Lower lobe of right lung (tissue), 2 donors: ENCODE data around the gene ACACB. TPM values are rescaled to one million over a fixed set of nuclear protein-coding genes. Genes with fewer than 3 reads are reported as not detected.

Source experiments
- ATAC-seq, 2 donors: fragments of 200-7000 bp; cut with Tn5 transposase; one replicate each; pipeline ENCODE4 v1.9.1; 2020 to 2022; ENCODE audit warnings: mild to moderate bottlenecking in 2 of 2, moderate library complexity in 2 of 2
- DNase-seq: peaks from one replicate; pipeline ENCODE4 v3.0.0-alpha.2; 2020
- H3K27ac ChIP-seq: fragments of 200-600 bp; one replicate; pipeline ENCODE4 v1.8.0; 2022
- H3K27me3 ChIP-seq: fragments of 200-600 bp; one replicate; pipeline ENCODE4 v1.8.0; 2022; ENCODE audit warnings: low read depth
- H3K36me3 ChIP-seq: fragments of 200-600 bp; one replicate; pipeline ENCODE4 v1.8.0; 2022; ENCODE audit warnings: mild to moderate bottlenecking
- H3K4me1 ChIP-seq: fragments of 200-600 bp; one replicate; pipeline ENCODE4 v1.8.0; 2022
- H3K4me3 ChIP-seq: fragments of 200-600 bp; one replicate; pipeline ENCODE4 v1.8.0; 2022; ENCODE audit warnings: mild to moderate bottlenecking
- H3K9me3 ChIP-seq: fragments of 200-600 bp; one replicate; pipeline ENCODE4 v1.8.0; 2022
- intact Hi-C: fragments of 100-400 bp; cut with DNase I; formaldehyde crosslinking; loops from one replicate; pipeline ENCODE4 v1.11.0; 2022
- total RNA-seq: library from RNA; stranded (reverse); fragmentation: NEBNext Ultra II Directional; extraction: Animal tissue kit (Norgen Biotek cat#: 25700); gene quantifications from one replicate; pipeline ENCODE4 v1.2.1, GENCODE V29; 2021
- TF ChIP-seq, protein P1 (sequence below): fragments of 200-600 bp; IDR thresholded peaks from one replicate; pipeline ENCODE4 v1.8.0; 2022; ENCODE audit warnings: antibody characterized with exemption, mild to moderate bottlenecking
- donor health status: DM: no; HTN: yes; CAD: no; lungs with severe emphysema.

Gene ACACB
- total RNA-seq, 1 donor from 2014 or later: 42.5 TPM

GRCh38 chr12:109296431-109296830 is 180.0 kb downstream of the ACACB start:
- no peak for ATAC-seq
- H3K4me1 ChIP-seq: no peaks in the 10 kb centered on the region
- H3K4me3 ChIP-seq: no peak overlapping the region
- no peaks in the 10 kb centered on the region for H3K36me3 ChIP-seq
- no peaks in the 10 kb centered on the region for H3K9me3 ChIP-seq
- no peak overlapping the region for H3K27ac ChIP-seq
- intact Hi-C loops: no loop called here
- peaks cover 26% of the 10 kb centered on the region for H3K27me3 ChIP-seq
- TF ChIP-seq, protein P1, sequence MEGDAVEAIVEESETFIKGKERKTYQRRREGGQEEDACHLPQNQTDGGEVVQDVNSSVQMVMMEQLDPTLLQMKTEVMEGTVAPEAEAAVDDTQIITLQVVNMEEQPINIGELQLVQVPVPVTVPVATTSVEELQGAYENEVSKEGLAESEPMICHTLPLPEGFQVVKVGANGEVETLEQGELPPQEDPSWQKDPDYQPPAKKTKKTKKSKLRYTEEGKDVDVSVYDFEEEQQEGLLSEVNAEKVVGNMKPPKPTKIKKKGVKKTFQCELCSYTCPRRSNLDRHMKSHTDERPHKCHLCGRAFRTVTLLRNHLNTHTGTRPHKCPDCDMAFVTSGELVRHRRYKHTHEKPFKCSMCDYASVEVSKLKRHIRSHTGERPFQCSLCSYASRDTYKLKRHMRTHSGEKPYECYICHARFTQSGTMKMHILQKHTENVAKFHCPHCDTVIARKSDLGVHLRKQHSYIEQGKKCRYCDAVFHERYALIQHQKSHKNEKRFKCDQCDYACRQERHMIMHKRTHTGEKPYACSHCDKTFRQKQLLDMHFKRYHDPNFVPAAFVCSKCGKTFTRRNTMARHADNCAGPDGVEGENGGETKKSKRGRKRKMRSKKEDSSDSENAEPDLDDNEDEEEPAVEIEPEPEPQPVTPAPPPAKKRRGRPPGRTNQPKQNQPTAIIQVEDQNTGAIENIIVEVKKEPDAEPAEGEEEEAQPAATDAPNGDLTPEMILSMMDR: no peak
- no peak for DNase-seq

DNA sequence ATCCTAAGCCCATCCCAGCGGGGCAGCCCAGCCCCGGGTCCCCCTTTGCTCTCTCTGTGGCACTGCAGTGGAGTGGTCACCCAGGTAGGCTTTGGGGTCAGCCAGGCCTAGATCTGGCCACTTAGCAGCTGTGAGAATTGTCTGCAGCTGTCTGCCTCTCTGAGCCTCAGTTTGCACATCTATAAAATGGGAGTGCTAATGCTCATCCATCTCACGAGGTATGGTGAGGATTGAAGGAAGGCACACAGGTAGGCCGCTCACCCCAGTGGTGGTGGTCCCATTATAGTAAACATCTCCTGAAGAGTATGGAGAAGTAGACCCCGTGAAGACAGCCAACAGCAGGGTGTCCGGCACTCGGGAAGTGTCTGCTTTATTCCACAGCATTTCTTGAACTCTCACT is 183.5 kb downstream of the ACACB start:
- Histone ChIP-seq H3K36me3 (no peaks in the 10 kb centered on the region), H3K27me3 (peaks cover 15% of the 10 kb centered on the region), H3K4me3 (no peak overlapping the region), H3K9me3 (no peaks in the 10 kb centered on the region), H3K27ac (no peak overlapping the region), H3K4me1 (no peaks in the 10 kb centered on the region)
- DNase-seq: no peak
- intact Hi-C loops: no loop called here
- TF ChIP-seq, protein P1: no peak
- ATAC-seq: no peak

DNA sequence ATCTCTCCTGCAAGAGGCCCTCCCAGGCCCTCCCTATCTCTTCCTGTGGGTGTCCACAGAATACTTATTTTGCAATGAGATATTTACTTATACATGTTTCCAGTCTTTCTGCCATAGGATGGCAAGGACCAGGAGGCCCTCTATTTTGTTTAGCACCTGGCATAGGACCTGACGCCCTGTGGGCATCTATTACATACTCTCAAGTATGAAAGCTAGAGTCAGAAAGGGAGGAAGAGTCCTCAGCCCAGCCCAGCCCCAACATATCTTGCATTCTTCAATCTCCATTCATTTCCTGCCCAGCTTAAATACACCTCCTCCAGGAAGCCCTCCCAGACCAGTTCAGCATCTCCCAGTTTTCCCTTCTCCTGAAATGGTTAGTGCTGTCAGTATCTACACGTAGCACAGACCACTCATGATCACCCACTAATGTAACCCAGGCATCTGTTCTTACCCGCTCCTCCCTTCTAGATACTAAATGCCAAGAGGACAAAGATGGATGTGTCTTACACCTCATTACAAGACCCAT is 185.3 kb downstream of the ACACB start:
- no peaks in the 10 kb centered on the region for H3K36me3 ChIP-seq
- TF ChIP-seq, protein P1: no peak
- ATAC-seq (no peak), DNase-seq (no peak)
- H3K27me3 ChIP-seq: peaks cover 32% of the 10 kb centered on the region
- H3K27ac ChIP-seq: no peak overlapping the region
- intact Hi-C loops: no loop called here
- no peak overlapping the region for H3K4me3 ChIP-seq
- no peaks in the 10 kb centered on the region for H3K4me1 ChIP-seq
- H3K9me3 ChIP-seq: no peaks in the 10 kb centered on the region

DNA sequence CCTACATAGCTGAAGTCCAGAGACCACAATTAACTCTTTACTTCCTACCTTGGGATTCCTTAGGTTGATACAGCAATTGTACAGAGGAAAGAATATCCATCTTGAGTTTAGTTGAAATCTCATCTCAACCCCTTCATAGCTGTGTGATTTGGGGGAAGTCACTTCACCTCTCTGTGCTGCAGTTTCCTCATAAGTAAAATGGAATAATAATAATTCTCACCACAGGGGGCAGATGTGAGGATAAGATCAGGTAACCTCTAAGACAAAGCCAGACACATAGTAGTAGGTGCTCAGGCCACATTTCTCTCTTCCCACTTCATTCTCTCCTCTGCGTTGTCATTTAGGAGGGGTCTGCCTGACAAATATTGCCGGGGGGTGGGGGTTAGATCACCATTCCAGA is 186.0 kb downstream of the ACACB start:
- Histone ChIP-seq H3K27ac (no peak overlapping the region), H3K36me3 (no peaks in the 10 kb centered on the region), H3K27me3 (peaks cover 39% of the 10 kb centered on the region), H3K9me3 (no peaks in the 10 kb centered on the region), H3K4me3 (no peak overlapping the region), H3K4me1 (no peaks in the 10 kb centered on the region)
- TF ChIP-seq, protein P1: no peak
- intact Hi-C loops: no loop called here
- ATAC-seq (no peak), DNase-seq (no peak)

GRCh38 chr12:109302770-109303169 is 186.4 kb downstream of the ACACB start:
- H3K36me3 ChIP-seq: no peaks in the 10 kb centered on the region
- no peaks in the 10 kb centered on the region for H3K9me3 ChIP-seq
- intact Hi-C loops: no loop called here
- TF ChIP-seq, protein P1: no peak
- no peak overlapping the region for H3K27ac ChIP-seq
- H3K4me3 ChIP-seq: no peak overlapping the region
- no peak for ATAC-seq
- peaks cover 43% of the 10 kb centered on the region for H3K27me3 ChIP-seq
- no peaks in the 10 kb centered on the region for H3K4me1 ChIP-seq
- no peak for DNase-seq

- Histone ChIP-seq H3K27ac (no peak overlapping the region), H3K27me3 (peaks cover 60% of the 10 kb centered on the region), H3K36me3 (no peaks in the 10 kb centered on the region), H3K4me3 (no peak overlapping the region), H3K4me1 (peaks cover 8% of the 10 kb centered on the region), H3K9me3 (no peaks in the 10 kb centered on the region)
- DNase-seq (no peak), ATAC-seq (no peak)
- TF ChIP-seq, protein P1: no peak
- intact Hi-C loops: no loop called here
These were observed 188.1 kb downstream of the ACACB start for GRCh38 chr12:109304485-109304884.
